Rectal smooth muscle tissue (tissue), 1 donor: ENCODE results near the gene DSTYK.
A peak's percentile ranks its signal among the peaks of the same experiment; 100 is the strongest.

Experiments
- H3K27ac ChIP-seq: one replicate; pipeline ENCODE4 v1.7.0; 2013; ENCODE audit warnings: low read depth, low read length, inconsistent platforms
- H3K27me3 ChIP-seq: one replicate; pipeline ENCODE4 v1.7.0; 2013; ENCODE audit warnings: low read length; ENCODE audit not compliant: control insufficient read depth, insufficient read depth
- H3K36me3 ChIP-seq: one replicate; pipeline ENCODE4 v1.7.0; 2013; ENCODE audit warnings: low read length; ENCODE audit not compliant: control insufficient read depth, insufficient read depth
- H3K4me1 ChIP-seq: one replicate; pipeline ENCODE4 v1.7.0; 2013; ENCODE audit warnings: low read length; ENCODE audit not compliant: control insufficient read depth, insufficient read depth
- H3K4me3 ChIP-seq: one replicate; pipeline ENCODE4 v1.7.0; 2013; ENCODE audit warnings: low read length
- H3K9ac ChIP-seq: one replicate; pipeline ENCODE4 v1.7.0; 2013; ENCODE audit warnings: low read length

DSTYK gene

GRCh38 chr1:205211169-205211838 lies at the start of gene DSTYK:
Gene DSTYK, minus strand, starts transcription at chr1:205211702. Its CDS starts 167 bp downstream, at chr1:205211535.
- Histone ChIP-seq H3K4me1 (no peaks in the 10 kb centered on the region), H3K27me3 (no peaks in the 10 kb centered on the region), H3K9ac (peak within 1 kb of the TSS; percentile 54), H3K4me3 (peak within 1 kb of the TSS; percentile 89), H3K36me3 (no peaks in the 10 kb centered on the region), H3K27ac (peak within 1 kb of the TSS; percentile 81)

- Histone ChIP-seq H3K4me1 (peaks cover 8% of the 10 kb centered on the region), H3K9ac (no peak overlapping the region), H3K27me3 (no peaks in the 10 kb centered on the region), H3K27ac (no peak overlapping the region), H3K36me3 (no peaks in the 10 kb centered on the region), H3K4me3 (no peak overlapping the region)
These were observed 48.5 kb upstream of the DSTYK start for GRCh38 chr1:205259998-205260397.

- Histone ChIP-seq H3K9ac (no peak overlapping the region), H3K36me3 (no peaks in the 10 kb centered on the region), H3K4me1 (peaks cover 8% of the 10 kb centered on the region), H3K4me3 (no peak overlapping the region), H3K27ac (no peak overlapping the region), H3K27me3 (no peaks in the 10 kb centered on the region)
These were observed 47.9 kb upstream of the DSTYK start for GRCh38 chr1:205259324-205259832.

- Histone ChIP-seq H3K27ac (no peak overlapping the region), H3K4me1 (peaks cover 8% of the 10 kb centered on the region), H3K27me3 (no peaks in the 10 kb centered on the region), H3K4me3 (no peak overlapping the region), H3K9ac (no peak overlapping the region), H3K36me3 (no peaks in the 10 kb centered on the region)
These were observed 47.2 kb upstream of the DSTYK start for GRCh38 chr1:205258719-205259118.

- Histone ChIP-seq H3K4me1 (peaks cover 8% of the 10 kb centered on the region), H3K4me3 (no peak overlapping the region), H3K9ac (no peak overlapping the region), H3K27ac (no peak overlapping the region), H3K36me3 (no peaks in the 10 kb centered on the region), H3K27me3 (no peaks in the 10 kb centered on the region)
These were observed 46.8 kb upstream of the DSTYK start for GRCh38 chr1:205258261-205258691.

GRCh38 chr1:205257735-205258134 lies 46.2 kb upstream of the DSTYK start:
- Histone ChIP-seq H3K27ac (no peak overlapping the region), H3K27me3 (no peaks in the 10 kb centered on the region), H3K4me3 (no peak overlapping the region), H3K4me1 (peaks cover 8% of the 10 kb centered on the region), H3K36me3 (no peaks in the 10 kb centered on the region), H3K9ac (no peak overlapping the region)

- no peak overlapping the region for H3K9ac ChIP-seq
- H3K27me3 ChIP-seq: no peaks in the 10 kb centered on the region
- no peaks in the 10 kb centered on the region for H3K36me3 ChIP-seq
- H3K27ac ChIP-seq: no peak overlapping the region
- no peak overlapping the region for H3K4me3 ChIP-seq
- H3K4me1 ChIP-seq: peaks cover 8% of the 10 kb centered on the region
These were observed 45.6 kb upstream of the DSTYK start for GRCh38 chr1:205256951-205257625.

GRCh38 chr1:205255941-205256780 lies 44.7 kb upstream of the DSTYK start:
- no peaks in the 10 kb centered on the region for H3K27me3 ChIP-seq
- no peaks in the 10 kb centered on the region for H3K36me3 ChIP-seq
- H3K4me3 ChIP-seq: no peak overlapping the region
- H3K9ac ChIP-seq: no peak overlapping the region
- H3K4me1 ChIP-seq: peaks cover 7% of the 10 kb centered on the region
- H3K27ac ChIP-seq: peak overlapping the region; percentile 1

GRCh38 chr1:205251576-205251975 lies 40.1 kb upstream of the DSTYK start:
- no peak overlapping the region for H3K9ac ChIP-seq
- no peak overlapping the region for H3K4me3 ChIP-seq
- no peaks in the 10 kb centered on the region for H3K36me3 ChIP-seq
- no peak overlapping the region for H3K27ac ChIP-seq
- H3K27me3 ChIP-seq: no peaks in the 10 kb centered on the region
- peaks cover 38% of the 10 kb centered on the region for H3K4me1 ChIP-seq

- Histone ChIP-seq H3K27ac (no peak overlapping the region), H3K9ac (no peak overlapping the region), H3K4me3 (no peak overlapping the region), H3K27me3 (no peaks in the 10 kb centered on the region), H3K4me1 (peaks cover 35% of the 10 kb centered on the region), H3K36me3 (no peaks in the 10 kb centered on the region)
These were observed 39.2 kb upstream of the DSTYK start for GRCh38 chr1:205250699-205251098.

GRCh38 chr1:205249651-205250050 lies 38.1 kb upstream of the DSTYK start:
- Histone ChIP-seq H3K36me3 (no peaks in the 10 kb centered on the region), H3K4me1 (peaks cover 35% of the 10 kb centered on the region), H3K27me3 (no peaks in the 10 kb centered on the region), H3K27ac (no peak overlapping the region), H3K4me3 (peak overlapping the region; percentile 5), H3K9ac (no peak overlapping the region)
